A204.1 (cell line): ENCODE measurements around the gene UBFD1.
A peak's percentile ranks its signal among the peaks of the same experiment; 100 is the strongest.
"Not testable (repeated sequence)": the region's sequence is repeated elsewhere in the genome, so short reads cannot be mapped to it uniquely, and the experiment has no call there.

Experiments
- FAIRE-seq: peaks from 2 replicates; lab custom pipeline; 2012; peaks lifted over from hg19 to GRCh38; lab: Jason Lieb, UNC

The UBFD1 gene

GRCh38 chr16:23556881-23557778 is at the start of gene UBFD1, which contains the start of gene EARS2:
Gene UBFD1, plus strand, starts transcription at chr16:23557727. Its CDS starts 16 bp downstream, at chr16:23557743.
Gene EARS2, minus strand, starts transcription at chr16:23557350. Its CDS starts 7 bp downstream, at chr16:23557343.
- peak; percentile 78 for FAIRE-seq

- FAIRE-seq, result no peak
These were observed 48.7 kb upstream of the UBFD1 start for GRCh38 chr16:23508589-23509440.

GRCh38 chr16:23509441-23509754 is 48.1 kb upstream of the UBFD1 start:
- no peak for FAIRE-seq

- no peak for FAIRE-seq
These were observed 47.8 kb upstream of the UBFD1 start for GRCh38 chr16:23509782-23510163.

- FAIRE-seq, result no peak
These were observed 47.2 kb upstream of the UBFD1 start, which contains the start of gene GGA2 for GRCh38 chr16:23510164-23510914. Gene GGA2, minus strand, starts transcription at chr16:23510494. Its CDS starts 83 bp downstream, at chr16:23510411.

- FAIRE-seq, result not testable (repeated sequence)
These were observed 46.6 kb upstream of the UBFD1 start for GRCh38 chr16:23510915-23511270.

- no peak for FAIRE-seq
These were observed 45.8 kb upstream of the UBFD1 start for GRCh38 chr16:23511731-23512130.

- no peak for FAIRE-seq
These were observed 45.3 kb upstream of the UBFD1 start for GRCh38 chr16:23512168-23512695.

GRCh38 chr16:23514381-23515152 is 43.0 kb upstream of the UBFD1 start:
- no peak for FAIRE-seq

GRCh38 chr16:23515881-23516280 is 41.6 kb upstream of the UBFD1 start:
- FAIRE-seq, result no peak

- no peak for FAIRE-seq
These were observed 41.0 kb upstream of the UBFD1 start for GRCh38 chr16:23516366-23517137.

- FAIRE-seq, result no peak
These were observed 39.1 kb upstream of the UBFD1 start for GRCh38 chr16:23518435-23518891.

- no peak for FAIRE-seq
These were observed 38.2 kb upstream of the UBFD1 start for GRCh38 chr16:23519282-23519681.

GRCh38 chr16:23520500-23520899 is 37.0 kb upstream of the UBFD1 start:
- no peak for FAIRE-seq

GRCh38 chr16:23521037-23521743 is 36.3 kb upstream of the UBFD1 start:
- no peak for FAIRE-seq

- FAIRE-seq, result no peak
These were observed 35.6 kb upstream of the UBFD1 start for GRCh38 chr16:23521965-23522364.

- FAIRE-seq, result no peak
These were observed 34.2 kb upstream of the UBFD1 start for GRCh38 chr16:23523321-23523720.

- FAIRE-seq, result no peak
These were observed 33.6 kb upstream of the UBFD1 start for GRCh38 chr16:23523876-23524385.

- FAIRE-seq, result no peak
These were observed 32.6 kb upstream of the UBFD1 start for GRCh38 chr16:23524886-23525285.
